Left ventricle myocardium superior (tissue), 1 donor: ENCODE measurements around the gene MICA. TPM values are rescaled to one million over a fixed set of nuclear protein-coding genes. Genes with fewer than 3 reads are reported as not detected.

Experiments
- microRNA-seq: library from miRNA; unstranded; fragments of <30 nt; microRNA quantifications from one replicate; pipeline ENCODE4 v1.2.0, GENCODE V29; 2020; ENCODE audit warnings: borderline number of aligned reads
- total RNA-seq: library from RNA; stranded (reverse); fragmentation: NEBNext Ultra II Directional; extraction: Animal tissue kit (Norgen Biotek cat#: 25700); gene quantifications from one replicate; pipeline ENCODE4 v1.2.1, GENCODE V29; 2021
- donor health status: DM: no; HTN: yes; CAD: no; lungs with severe emphysema.

Gene MICA
- total RNA-seq, 1 donor from 2014 or later, result 10.3 TPM

Small RNA genes lying within 50 kb of the gene (microRNA-seq; reads per million reads assigned to microRNA genes)
- not detected for gene MIR6891

Other genes starting within 250 kb of the MICA start
- 11.2 TPM for gene CCHCR1, start 245.8 kb upstream of the MICA start, total RNA-seq
- gene TCF19, start 245.0 kb upstream of the MICA start, total RNA-seq, result 5.6 TPM
- gene POU5F1, start 232.9 kb upstream of the MICA start, total RNA-seq, result 0.67 TPM
- gene HLA-C, start 131.5 kb upstream of the MICA start, total RNA-seq, result 167 TPM
- 431 TPM for gene HLA-B, start 46.4 kb upstream of the MICA start, total RNA-seq
- 1.7 TPM for gene MICB, start 94.5 kb downstream of the MICA start, total RNA-seq
- not detected for gene MCCD1, start 125.4 kb downstream of the MICA start, total RNA-seq
- gene DDX39B, start 138.4 kb downstream of the MICA start, total RNA-seq, result 176 TPM
- 2.1 TPM for gene ATP6V1G2, start 143.0 kb downstream of the MICA start, total RNA-seq
- gene NFKBIL1, start 144.0 kb downstream of the MICA start, total RNA-seq, result 12.7 TPM
- gene LTA, start 168.7 kb downstream of the MICA start, total RNA-seq, result not detected
- 0.35 TPM for gene TNF, start 172.0 kb downstream of the MICA start, total RNA-seq
- gene LTB, start 178.8 kb downstream of the MICA start, total RNA-seq, result 0.40 TPM
- gene LST1, start 182.7 kb downstream of the MICA start, total RNA-seq, result 6.9 TPM
- gene NCR3, start 189.4 kb downstream of the MICA start, total RNA-seq, result not detected
- 15.5 TPM for gene AIF1, start 211.6 kb downstream of the MICA start, total RNA-seq
- 76.9 TPM for gene PRRC2A, start 217.1 kb downstream of the MICA start, total RNA-seq
- gene BAG6, start 249.1 kb downstream of the MICA start, total RNA-seq, result 283 TPM